SK-N-MC (cell line): ENCODE results near the gene HDLBP.

Source experiments
- EZH2 ChIP-seq: fragments of 200-600 bp; sonication (generic); IDR thresholded peaks from one replicate; pipeline ENCODE4 v1.6.1; 2017; ENCODE audit warnings: antibody characterized with exemption
- POLR2AphosphoS5 ChIP-seq: IDR thresholded peaks from 2 replicates; pipeline ENCODE4 v1.6.1; 2012; ENCODE audit warnings: mild to moderate bottlenecking, low read depth, low read length, borderline replicate concordance

- no peak for TF ChIP-seq POLR2AphosphoS5
- no peak for TF ChIP-seq EZH2
Observed at GRCh38 chr2:241258505-241259280, 56.8 kb downstream of the HDLBP start.
